SU-DHL-6 (cell line): ENCODE results near the gene NDUFS2.

Source experiments
- H2AFZ ChIP-seq: fragments of 200-600 bp; sonication (generic); 2 replicates; pipeline ENCODE4 v1.6.1; 2014; ENCODE audit warnings: low read depth, mild to moderate bottlenecking, moderate library complexity, mixed read lengths, antibody characterized with exemption, low read length; ENCODE audit not compliant: severe bottlenecking
- H3F3A ChIP-seq: fragments of 200-600 bp; shearing (Covaris generic); 2 replicates; pipeline ENCODE4 v1.6.0; 2016; ENCODE audit warnings: antibody characterized with exemption, mild to moderate bottlenecking; ENCODE audit not compliant: insufficient read depth
- H3K27ac ChIP-seq: fragments of 200-600 bp; sonication (generic); 2 replicates; pipeline ENCODE4 v1.5.1; 2016; ENCODE audit warnings: low read depth, mild to moderate bottlenecking, low read length, moderate library complexity, mixed read lengths
- H3K27me3 ChIP-seq: fragments of 200-600 bp; sonication (generic), shearing (Covaris generic); 2 replicates; pipeline ENCODE4 v1.6.0; 2014; ENCODE audit warnings: mild to moderate bottlenecking, low read length
- H3K36me3 ChIP-seq: fragments of 200-600 bp; sonication (generic); 2 replicates; pipeline ENCODE4 v1.6.1; 2014; ENCODE audit warnings: mild to moderate bottlenecking, low read length, mixed read lengths
- H3K4me2 ChIP-seq: fragments of 300-600, 200-600 bp; shearing (Covaris generic), sonication (generic); 2 replicates; pipeline ENCODE4 v1.6.0; 2014; ENCODE audit warnings: low read length, low read depth, mild to moderate bottlenecking; ENCODE audit not compliant: poor library complexity, severe bottlenecking
- H3K4me3 ChIP-seq: fragments of 200-600 bp; sonication (generic); 2 replicates; pipeline ENCODE4 v1.5.1; 2014; ENCODE audit warnings: antibody characterized with exemption, low read length, mild to moderate bottlenecking, mixed read lengths; ENCODE audit not compliant: insufficient read depth, poor library complexity, severe bottlenecking
- H3K79me2 ChIP-seq: fragments of 200-600 bp; sonication (generic); 2 replicates; pipeline ENCODE4 v1.6.1; 2014; ENCODE audit warnings: mild to moderate bottlenecking, low read length, moderate library complexity; ENCODE audit not compliant: insufficient read depth
- H3K9ac ChIP-seq: fragments of 200-600 bp; sonication (generic); 2 replicates; pipeline ENCODE4 v1.7.0; 2014; ENCODE audit warnings: mild to moderate bottlenecking, low read length
- H3K9me2 ChIP-seq: fragments of 200-600 bp; sonication (generic); replicated peaks from 2 replicates; pipeline ENCODE4 v1.6.1; 2014; ENCODE audit warnings: low read length; ENCODE audit not compliant: insufficient read depth
- H3K9me3 ChIP-seq: fragments of 200-600 bp; sonication (generic); 2 replicates; pipeline ENCODE4 v1.6.1; 2014; ENCODE audit warnings: low read length, mixed read lengths; ENCODE audit not compliant: insufficient read depth
- H4K20me1 ChIP-seq: fragments of 200-600 bp; sonication (generic); 2 replicates; pipeline ENCODE4 v1.6.1; 2014; ENCODE audit warnings: low read depth, mild to moderate bottlenecking, antibody characterized with exemption, low read length, moderate library complexity, mixed read lengths
- CTCF ChIP-seq: fragments of 200-600 bp; sonication (generic); IDR thresholded peaks from one replicate; pipeline ENCODE4 v1.5.1; 2017; ENCODE audit warnings: antibody characterized with exemption, mild to moderate bottlenecking, low read length, moderate library complexity; ENCODE audit not compliant: insufficient read depth, poor library complexity, severe bottlenecking
- EZH2phosphoT487 ChIP-seq: fragments of 200-600 bp; sonication (generic), shearing (Covaris generic); conservative IDR thresholded peaks from 2 replicates; pipeline ENCODE4 v1.6.1; 2018; ENCODE audit warnings: mild to moderate bottlenecking, antibody characterized with exemption, low read length, moderate library complexity, mixed read lengths

The NDUFS2 gene

GRCh38 chr1:161260376-161261260 lies 58.5 kb downstream of the NDUFS2 start:
- Histone ChIP-seq H3K4me2 (peak overlapping the region; percentile 19), H3K9me2 (no peaks in the 10 kb centered on the region), H3K27ac (no peak overlapping the region), H3K9ac (no peak overlapping the region), H3F3A (no peaks in the 10 kb centered on the region), H3K79me2 (no peaks in the 10 kb centered on the region), H3K4me3 (no peak overlapping the region), H3K27me3 (no peaks in the 10 kb centered on the region), H3K9me3 (peaks cover 3% of the 10 kb centered on the region; the same call in 1 of the 2 replicates), H3K36me3 (no peaks in the 10 kb centered on the region), H2AFZ (no peak overlapping the region), H4K20me1 (no peaks in the 10 kb centered on the region)
- TF ChIP-seq CTCF (no peak), EZH2phosphoT487 (no peak)

- TF ChIP-seq CTCF = no peak
- no peak for TF ChIP-seq EZH2phosphoT487
- H3K4me2 ChIP-seq = peak overlapping the region; percentile 19
- no peaks in the 10 kb centered on the region for H3K79me2 ChIP-seq
- H3K27me3 ChIP-seq = no peaks in the 10 kb centered on the region
- H3K36me3 ChIP-seq = no peaks in the 10 kb centered on the region
- no peak overlapping the region for H2AFZ ChIP-seq
- no peak overlapping the region for H3K27ac ChIP-seq
- no peaks in the 10 kb centered on the region for H3K9me2 ChIP-seq
- no peak overlapping the region for H3K9ac ChIP-seq
- no peak overlapping the region for H3K4me3 ChIP-seq
- H4K20me1 ChIP-seq = no peaks in the 10 kb centered on the region
- H3K9me3 ChIP-seq = peaks cover 3% of the 10 kb centered on the region; the same call in 1 of the 2 replicates
- H3F3A ChIP-seq = no peaks in the 10 kb centered on the region
Observed at GRCh38 chr1:161261261-161262235, 59.4 kb downstream of the NDUFS2 start.
